ENCODE measurements around the gene ARPC1A. TPM values are rescaled to one million over a fixed set of nuclear protein-coding genes. Genes with fewer than 3 reads are reported as not detected.
"Not testable (repeated sequence)": the region's sequence is repeated elsewhere in the genome, so short reads cannot be mapped to it uniquely, and the experiment has no call there.

The ARPC1A gene
- total RNA-seq, 6 experiments from 2014 or later = 261 to 285 (median 281) TPM

GRCh38 chr7:99340659-99341058, 15.0 kb downstream of the ARPC1A start:
- Mint-ChIP-seq H3K27ac (no peak overlapping the region), H3K36me3 (ENCODE audit: low read depth) (peaks cover 30% of the 10 kb centered on the region), H3K9me3 (no peaks in the 10 kb centered on the region), H3K4me1 (ENCODE audit: low read depth) (peaks cover 28% of the 10 kb centered on the region), H3K27me3 (ENCODE audit: insufficient read depth) (no peaks in the 10 kb centered on the region), H3K4me3 (no peak overlapping the region)
- TF ChIP-seq, protein P1, sequence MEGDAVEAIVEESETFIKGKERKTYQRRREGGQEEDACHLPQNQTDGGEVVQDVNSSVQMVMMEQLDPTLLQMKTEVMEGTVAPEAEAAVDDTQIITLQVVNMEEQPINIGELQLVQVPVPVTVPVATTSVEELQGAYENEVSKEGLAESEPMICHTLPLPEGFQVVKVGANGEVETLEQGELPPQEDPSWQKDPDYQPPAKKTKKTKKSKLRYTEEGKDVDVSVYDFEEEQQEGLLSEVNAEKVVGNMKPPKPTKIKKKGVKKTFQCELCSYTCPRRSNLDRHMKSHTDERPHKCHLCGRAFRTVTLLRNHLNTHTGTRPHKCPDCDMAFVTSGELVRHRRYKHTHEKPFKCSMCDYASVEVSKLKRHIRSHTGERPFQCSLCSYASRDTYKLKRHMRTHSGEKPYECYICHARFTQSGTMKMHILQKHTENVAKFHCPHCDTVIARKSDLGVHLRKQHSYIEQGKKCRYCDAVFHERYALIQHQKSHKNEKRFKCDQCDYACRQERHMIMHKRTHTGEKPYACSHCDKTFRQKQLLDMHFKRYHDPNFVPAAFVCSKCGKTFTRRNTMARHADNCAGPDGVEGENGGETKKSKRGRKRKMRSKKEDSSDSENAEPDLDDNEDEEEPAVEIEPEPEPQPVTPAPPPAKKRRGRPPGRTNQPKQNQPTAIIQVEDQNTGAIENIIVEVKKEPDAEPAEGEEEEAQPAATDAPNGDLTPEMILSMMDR (IDR thresholded peaks at IDR 0.05) = no peak
- peak; percentile 26 for DNase-seq

DNA sequence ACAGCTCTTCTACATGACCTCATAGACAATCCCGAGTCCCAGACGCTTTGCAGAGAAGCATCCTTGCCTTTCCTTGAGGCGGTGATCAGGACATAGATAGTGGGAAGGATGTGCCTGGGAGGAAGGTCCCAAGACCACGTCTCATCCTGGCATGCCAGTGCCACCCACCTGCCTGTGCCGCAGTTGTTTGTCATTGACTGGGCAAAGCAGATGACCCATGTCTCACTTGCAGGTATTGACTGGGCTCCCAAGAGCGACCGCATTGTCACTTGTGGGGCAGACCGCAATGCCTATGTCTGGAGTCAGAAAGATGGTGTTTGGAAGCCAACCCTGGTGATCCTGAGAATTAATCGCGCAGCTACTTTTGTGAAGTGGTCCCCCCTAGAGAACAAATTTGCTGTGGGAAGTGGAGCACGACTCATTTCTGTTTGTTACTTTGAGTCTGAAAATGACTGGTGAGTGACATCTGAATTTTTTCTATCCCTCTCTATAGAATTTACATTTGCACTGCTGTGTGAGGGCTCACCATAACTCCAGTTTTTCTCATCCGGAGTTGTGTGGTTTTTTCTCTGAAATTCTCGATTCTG, 18.5 kb downstream of the ARPC1A start:
- H3K4me1 Mint-ChIP-seq (ENCODE audit: low read depth) = peaks cover 29% of the 10 kb centered on the region
- H3K9me3 Mint-ChIP-seq = no peaks in the 10 kb centered on the region
- H3K36me3 Mint-ChIP-seq (ENCODE audit: low read depth) = peaks cover 32% of the 10 kb centered on the region
- TF ChIP-seq, protein P1 (IDR thresholded peaks at IDR 0.05) = no peak
- H3K4me3 Mint-ChIP-seq = no peak overlapping the region
- DNase-seq = no peak
- H3K27ac Mint-ChIP-seq = no peak overlapping the region
- no peaks in the 10 kb centered on the region for H3K27me3 Mint-ChIP-seq (ENCODE audit: insufficient read depth)

- not testable (repeated sequence) for H3K4me1 Mint-ChIP-seq (ENCODE audit: low read depth); DNase-seq; H3K27me3 Mint-ChIP-seq (ENCODE audit: insufficient read depth); H3K4me3 Mint-ChIP-seq; H3K9me3 Mint-ChIP-seq
- peak overlapping the region; percentile 7 for H3K27ac Mint-ChIP-seq
- peaks cover 18% of the 10 kb centered on the region for H3K36me3 Mint-ChIP-seq (ENCODE audit: low read depth)
These were observed 24.9 kb downstream of the ARPC1A start for GRCh38 chr7:99350641-99351040.

- Mint-ChIP-seq H3K4me1 (ENCODE audit: low read depth) (no peaks in the 10 kb centered on the region), H3K4me3 (no peak overlapping the region), H3K36me3 (ENCODE audit: low read depth) (peaks cover 22% of the 10 kb centered on the region), H3K27ac (no peak overlapping the region), H3K27me3 (ENCODE audit: insufficient read depth) (no peaks in the 10 kb centered on the region), H3K9me3 (no peaks in the 10 kb centered on the region)
- TF ChIP-seq, protein P1 (IDR thresholded peaks at IDR 0.05) = no peak
- no peak for DNase-seq
These were observed 26.5 kb downstream of the ARPC1A start for GRCh38 chr7:99352247-99352646.

DNA sequence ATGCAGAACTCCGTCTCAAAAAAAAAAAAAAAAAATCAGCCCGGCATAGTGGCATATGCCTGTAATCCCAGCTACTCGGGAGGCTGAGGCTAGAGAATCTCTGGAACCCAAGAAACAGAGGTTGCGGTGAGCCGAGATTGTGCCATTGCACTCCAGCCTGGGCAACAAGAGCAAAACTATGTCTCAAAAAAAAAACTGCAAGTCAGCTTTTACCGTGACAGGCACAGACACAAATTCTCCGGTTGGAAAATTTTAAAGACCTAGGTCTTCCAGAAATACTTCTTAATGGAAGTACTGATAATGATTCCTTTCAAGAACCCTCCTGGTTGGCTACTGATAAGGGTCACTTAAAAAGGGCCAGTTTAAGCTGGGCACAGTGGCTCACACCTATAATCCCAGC, 29.4 kb downstream of the ARPC1A start:
- no peaks in the 10 kb centered on the region for H3K4me1 Mint-ChIP-seq (ENCODE audit: low read depth)
- TF ChIP-seq, protein P1 (IDR thresholded peaks at IDR 0.05) = no peak
- H3K27me3 Mint-ChIP-seq (ENCODE audit: insufficient read depth) = no peaks in the 10 kb centered on the region; the same call in 1 of the 2 replicates
- H3K27ac Mint-ChIP-seq = no peak overlapping the region
- H3K36me3 Mint-ChIP-seq (ENCODE audit: low read depth) = peaks cover 23% of the 10 kb centered on the region
- no peak for DNase-seq
- no peaks in the 10 kb centered on the region for H3K9me3 Mint-ChIP-seq
- H3K4me3 Mint-ChIP-seq = no peak overlapping the region

- Mint-ChIP-seq H3K4me1 (ENCODE audit: low read depth) (peaks cover 19% of the 10 kb centered on the region), H3K36me3 (ENCODE audit: low read depth) (peaks cover 16% of the 10 kb centered on the region), H3K27me3 (ENCODE audit: insufficient read depth) (peaks cover 2% of the 10 kb centered on the region; the same call in 1 of the 2 replicates), H3K4me3 (no peak overlapping the region), H3K27ac (peak overlapping the region; percentile 36), H3K9me3 (no peaks in the 10 kb centered on the region)
- no peak for DNase-seq
- TF ChIP-seq, protein P1 (IDR thresholded peaks at IDR 0.05) = no peak
These were observed 32.2 kb downstream of the ARPC1A start for GRCh38 chr7:99357701-99358490.

DNA sequence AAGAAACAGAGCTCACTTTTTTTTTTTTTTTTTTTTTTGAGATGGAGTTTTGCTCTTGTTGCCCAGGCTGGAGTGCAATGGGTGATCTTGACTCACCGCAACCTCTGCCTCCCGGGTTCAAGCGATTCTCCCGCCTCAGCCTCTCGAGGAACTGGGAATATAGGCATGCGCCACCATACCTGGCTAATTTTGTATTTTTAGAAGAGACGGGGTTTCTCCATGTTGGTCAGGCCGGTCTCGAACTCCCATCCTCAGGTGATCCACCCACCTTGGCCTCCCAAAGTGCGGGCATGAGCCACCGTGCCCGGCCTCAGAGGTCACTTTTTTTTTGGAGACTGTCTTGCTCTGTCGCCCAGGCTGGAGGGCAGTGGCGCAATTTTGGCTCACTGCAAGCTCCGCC, 32.8 kb downstream of the ARPC1A start:
- H3K9me3 Mint-ChIP-seq; H3K27me3 Mint-ChIP-seq (ENCODE audit: insufficient read depth); H3K4me3 Mint-ChIP-seq; DNase-seq; H3K27ac Mint-ChIP-seq: not testable (repeated sequence)
- H3K4me1 Mint-ChIP-seq (ENCODE audit: low read depth) = peaks cover 25% of the 10 kb centered on the region
- peaks cover 16% of the 10 kb centered on the region for H3K36me3 Mint-ChIP-seq (ENCODE audit: low read depth)

Data from HFFc6 (cell line).